Transverse colon (tissue), 3 donors: ENCODE measurements around the gene MTERF2.

Source experiments
- CTCF ChIP-seq, 5 experiments: fragments of 200-600 bp in 3 of 5; fragments of 450-650 bp in 2 of 5; sonication (generic) in 3 of 5; IDR thresholded peaks; 1 replicate in 2 of 5; 2 replicates in 3 of 5; pipeline ENCODE4 v1.5.1; 2016 to 2017; ENCODE audit warnings: antibody characterized with exemption in 5 of 5, inconsistent platforms in 3 of 5, mild to moderate bottlenecking in 2 of 5, moderate library complexity in 1 of 5
- EP300 ChIP-seq: sonication (generic); formaldehyde crosslinking; IDR thresholded peaks from one replicate; pipeline ENCODE4 v1.6.1; 2017; ENCODE audit warnings: antibody characterized with exemption, low read depth
- POLR2A ChIP-seq: fragments of 450-650 bp; IDR thresholded peaks from one replicate; pipeline ENCODE4 v1.6.1; 2016; ENCODE audit warnings: antibody characterized with exemption, mild to moderate bottlenecking, moderate library complexity

GRCh38 chr12:106941481-106942156 is 45.3 kb downstream of the MTERF2 start:
- TF ChIP-seq CTCF (IDR thresholded peaks at IDR 0.05) = no peak
- TF ChIP-seq POLR2A = no peak
- TF ChIP-seq EP300 = no peak
